ENCODE results near the gene HAT1. TPM values are rescaled to one million over a fixed set of nuclear protein-coding genes. Genes with fewer than 3 reads are reported as not detected.

The HAT1 gene
- total and polyA plus RNA-seq, 10 of the 15 experiments (the other 5 are each of a cell fraction or from before 2014, with no cell fraction given) = 60.0 to 225 (median 130) TPM

- no peak for TF ChIP-seq NR2F1 (conservative IDR thresholded peaks at IDR 0.05)
These were observed 47.7 kb upstream of the HAT1 start (continued) for GRCh38 chr2:171874517-171874916.

DNA sequence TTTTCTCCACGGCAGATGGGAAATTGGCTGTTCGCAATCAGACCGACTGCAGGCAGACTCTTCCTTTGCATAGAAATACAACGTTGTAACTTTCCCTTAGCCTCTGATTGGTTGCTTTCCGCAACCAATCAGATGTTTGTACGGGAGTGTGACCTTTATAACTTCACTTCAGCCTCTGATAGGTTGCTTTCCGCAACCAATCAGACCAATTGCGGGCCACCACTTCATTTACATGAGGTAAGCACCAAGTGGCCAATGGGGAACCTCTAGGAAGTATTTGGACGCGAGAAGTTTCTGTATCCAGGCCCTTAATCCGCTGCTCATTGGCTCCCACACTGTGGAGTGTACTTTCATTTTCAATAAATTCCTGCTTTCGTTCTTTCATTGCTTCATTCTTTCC, 47.3 kb upstream of the HAT1 start:
- no peak overlapping the region for H2AFZ ChIP-seq (ENCODE audit: control insufficient read depth, low read depth, low read length)
- ChIA-PET SMC1A (ENCODE audit: uncharacterized antibody, unreplicated experiment) (no interaction called here), RAD21 (ENCODE audit: unreplicated experiment) (no interaction called here), POLR2A (no interaction called here), CTCF (no interaction called here)
- H3K27ac ChIP-seq (ENCODE audit: control insufficient read depth, insufficient read depth) = no peak overlapping the region
- H4K20me1 ChIP-seq (ENCODE audit: control insufficient read depth, insufficient read depth) = no peaks in the 10 kb centered on the region
- no peaks in the 10 kb centered on the region; the same call in 1 of the 2 replicates for H3K4me1 ChIP-seq (ENCODE audit: control insufficient read depth, insufficient read depth, low read length)
- no TSS peak for BruUV-seq (replicated peaks)
- in situ Hi-C loops (cut with MboI) (no loop called here), intact Hi-C loops (cut with micrococcal nuclease; ENCODE audit: unreplicated experiment) (no loop called here)
- H3K9ac ChIP-seq (ENCODE audit: control insufficient read depth, insufficient read depth, low read length) = no peak overlapping the region
- no peaks in the 10 kb centered on the region for H3K27me3 ChIP-seq (replicated peaks in 1 of 2; ENCODE audit: control insufficient read depth in 2 of 2, insufficient read depth in 2 of 2, low read length in 1 of 2)
- H3K4me2 ChIP-seq (ENCODE audit: control insufficient read depth, insufficient read depth) = no peak overlapping the region
- H3K79me2 ChIP-seq (ENCODE audit: control insufficient read depth, insufficient read depth, low read length) = peaks cover 9% of the 10 kb centered on the region
- 90% methylated on average over 12 of the region's 12 CpGs for WGBS (ENCODE audit: insufficient coverage, insufficient replicate concordance, low lambda C conversion rate, missing lambda C conversion rate)
- peaks cover 0 to 8% of the 10 kb centered on the region in 2 experiments; a peak in 2 of 4 replicates for H3K36me3 ChIP-seq (ENCODE audit: control insufficient read depth in 2 of 2, insufficient read depth in 2 of 2, low read length in 1 of 2)
- DNase-seq (ENCODE audit: low read depth, low spot score) (no peak), FAIRE-seq (no peak), ATAC-seq (no peak)
- H3K9me3 ChIP-seq (replicated peaks; ENCODE audit: control insufficient read depth, insufficient read depth, low read length) = peaks cover 2% of the 10 kb centered on the region; the same call in 1 of the 3 replicates
- TF ChIP-seq EED (IDR thresholded peaks at IDR 0.05; ENCODE audit: low read depth) = no peak
- no peak for TF ChIP-seq KAT2A (conservative IDR thresholded peaks at IDR 0.05; ENCODE audit: control insufficient read depth, low read depth, low read length)
- TF ChIP-seq RB1 (IDR thresholded peaks at IDR 0.05; ENCODE audit: borderline replicate concordance) = no peak
- no peak for TF ChIP-seq RELB (IDR thresholded peaks at IDR 0.05; ENCODE audit: low read depth)
- 0 out of 2 replicates have a peak, but pooled peaks have one; percentile 30 for TF ChIP-seq NFYB (IDR thresholded peaks at IDR 0.05; ENCODE audit: insufficient read depth, low read depth, low read length)
- TF ChIP-seq PAX5 (IDR thresholded peaks at IDR 0.05; ENCODE audit: borderline replicate concordance, low read depth, low read length) = no peak
- no peak overlapping the region for H3K4me3 ChIP-seq
